22Rv1 (cell line): Measurements from ENCODE around the gene PLSCR2.

ENCODE experiments used
- ZFX ChIP-seq: fragments of 450-650 bp; IDR thresholded peaks from 2 replicates; pipeline ENCODE4 v1.6.1; 2017; ENCODE audit warnings: antibody characterized with exemption, borderline replicate concordance
- TF ChIP-seq, protein P1 (sequence below): fragments of 450-650 bp; IDR thresholded peaks from 2 replicates; pipeline ENCODE4 v1.5.1; 2017; ENCODE audit warnings: mild to moderate bottlenecking

DNA sequence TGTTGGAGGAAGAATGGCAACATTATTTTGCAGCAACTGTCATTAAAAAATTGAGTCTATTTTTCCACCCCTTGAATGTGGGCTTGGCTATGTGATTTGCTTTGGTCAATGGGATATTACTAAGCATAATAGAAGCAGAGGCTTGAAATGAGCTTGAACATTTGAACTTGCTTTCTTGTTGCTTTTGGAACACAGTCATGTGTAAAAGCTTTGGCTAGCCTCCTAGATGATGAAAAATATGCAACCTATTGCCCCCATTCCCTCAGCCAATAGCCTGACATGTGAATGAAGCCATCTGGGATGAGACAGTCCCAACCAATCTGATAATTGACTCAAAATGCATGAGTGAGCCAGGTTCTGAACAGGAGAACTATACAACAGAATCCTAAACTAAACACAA, 78.4 kb downstream of the PLSCR2 start:
- TF ChIP-seq, protein P1, sequence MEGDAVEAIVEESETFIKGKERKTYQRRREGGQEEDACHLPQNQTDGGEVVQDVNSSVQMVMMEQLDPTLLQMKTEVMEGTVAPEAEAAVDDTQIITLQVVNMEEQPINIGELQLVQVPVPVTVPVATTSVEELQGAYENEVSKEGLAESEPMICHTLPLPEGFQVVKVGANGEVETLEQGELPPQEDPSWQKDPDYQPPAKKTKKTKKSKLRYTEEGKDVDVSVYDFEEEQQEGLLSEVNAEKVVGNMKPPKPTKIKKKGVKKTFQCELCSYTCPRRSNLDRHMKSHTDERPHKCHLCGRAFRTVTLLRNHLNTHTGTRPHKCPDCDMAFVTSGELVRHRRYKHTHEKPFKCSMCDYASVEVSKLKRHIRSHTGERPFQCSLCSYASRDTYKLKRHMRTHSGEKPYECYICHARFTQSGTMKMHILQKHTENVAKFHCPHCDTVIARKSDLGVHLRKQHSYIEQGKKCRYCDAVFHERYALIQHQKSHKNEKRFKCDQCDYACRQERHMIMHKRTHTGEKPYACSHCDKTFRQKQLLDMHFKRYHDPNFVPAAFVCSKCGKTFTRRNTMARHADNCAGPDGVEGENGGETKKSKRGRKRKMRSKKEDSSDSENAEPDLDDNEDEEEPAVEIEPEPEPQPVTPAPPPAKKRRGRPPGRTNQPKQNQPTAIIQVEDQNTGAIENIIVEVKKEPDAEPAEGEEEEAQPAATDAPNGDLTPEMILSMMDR = no peak
- TF ChIP-seq ZFX = no peak
